Stimulated activated naive CD8-positive, alpha-beta T cell treated with anti-CD3 and anti-CD28 coated beads, Interleukin-15, amount 100 ng/mL, for 72 hours (primary cell): ENCODE measurements around the gene ACMSD.
"Not testable (repeated sequence)": the region's sequence is repeated elsewhere in the genome, so short reads cannot be mapped to it uniquely, and the experiment has no call there.

Experiments used
- ATAC-seq: fragments of 150-1000 bp; cut with Tn5 transposase; 2 replicates; pipeline ENCODE4 v1.10.0; 2021; ENCODE audit warnings: mild to moderate bottlenecking, moderate library complexity
- DNase-seq, 2 donors: peaks; one replicate each; pipeline ENCODE4 v3.0.0; 2021 to 2022
- H3K27ac Mint-ChIP-seq, 2 donors: one replicate each; pipeline ENCODE4 v1.8.0; 2022; ENCODE audit warnings: mild to moderate bottlenecking in 2 of 2, mixed read lengths in 2 of 2, moderate library complexity in 2 of 2
- H3K27me3 Mint-ChIP-seq: one replicate; pipeline ENCODE4 v1.8.0; 2022; ENCODE audit warnings: mixed read lengths
- H3K4me1 Mint-ChIP-seq: one replicate; pipeline ENCODE4 v1.8.0; 2022; ENCODE audit warnings: mild to moderate bottlenecking, mixed read lengths
- H3K4me3 Mint-ChIP-seq, 2 donors: one replicate each; pipeline ENCODE4 v1.8.0; 2022; ENCODE audit warnings: mild to moderate bottlenecking in 2 of 2, mixed read lengths in 2 of 2, moderate library complexity in 1 of 2
- H3K9me3 Mint-ChIP-seq, 2 donors: one replicate each; pipeline ENCODE4 v1.8.0; 2022; ENCODE audit warnings: mixed read lengths in 2 of 2

ACMSD gene

DNA sequence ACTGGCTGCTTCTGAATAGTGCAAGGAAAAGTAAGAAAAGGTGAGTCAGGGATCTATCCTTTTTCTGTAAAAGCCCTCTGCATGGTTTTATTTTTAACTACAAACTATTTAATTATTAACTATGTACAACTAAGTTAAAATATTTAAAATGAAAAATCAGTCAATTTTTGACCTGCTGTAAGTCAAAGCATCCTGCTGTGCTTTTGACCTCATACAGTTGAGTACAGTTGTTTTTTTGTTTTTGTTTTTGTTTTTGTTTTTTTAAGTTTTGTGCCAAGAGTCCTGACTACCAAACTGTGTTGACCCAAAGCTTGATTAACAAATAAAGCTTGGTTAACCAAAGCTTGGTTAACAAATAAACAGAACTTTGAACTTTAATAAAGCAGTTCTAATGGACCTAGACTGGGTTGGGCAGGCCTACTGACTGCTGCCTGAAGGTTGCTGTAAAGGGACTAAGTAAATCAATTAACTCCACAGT, at the start of gene ACMSD:
ACMSD (plus strand) TSS at position 474 of the 478 bp plus-strand sequence. CDS start 67 bp downstream, outside the sequence.
- Mint-ChIP-seq H3K27ac (no peak within 1 kb of the TSS), H3K4me1 (no peaks in the 10 kb centered on the region), H3K4me3 (no peak within 1 kb of the TSS), H3K27me3 (peaks cover 24% of the 10 kb centered on the region), H3K9me3 (peaks cover 15 to 38% of the 10 kb centered on the region in 2 donors)
- DNase-seq (no peak), ATAC-seq (no peak)

DNA sequence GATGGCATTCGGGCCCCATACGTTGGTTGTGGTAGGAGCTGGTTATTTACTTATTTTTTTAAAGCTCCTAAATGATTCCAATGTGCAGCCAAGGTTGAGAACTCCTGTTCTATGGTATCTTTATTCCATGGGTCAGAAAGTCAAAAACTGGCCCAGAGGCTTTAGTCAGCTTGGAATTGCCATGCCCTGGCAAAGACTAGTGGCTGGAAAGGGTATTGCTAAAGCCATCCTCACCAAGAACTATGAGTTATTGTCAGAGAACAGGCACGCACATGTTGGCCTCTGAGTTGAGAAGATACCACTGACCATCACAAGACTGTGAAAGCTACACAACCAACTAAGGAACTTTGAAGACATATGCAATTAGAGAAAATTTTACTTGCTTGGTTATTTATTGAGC, 47.9 kb upstream of the ACMSD start:
- ATAC-seq = no peak
- H3K27me3 Mint-ChIP-seq = no peaks in the 10 kb centered on the region
- H3K4me1 Mint-ChIP-seq = no peaks in the 10 kb centered on the region
- no peak for DNase-seq
- no peak overlapping the region for H3K27ac Mint-ChIP-seq
- no peaks in the 10 kb centered on the region for H3K9me3 Mint-ChIP-seq
- H3K4me3 Mint-ChIP-seq = no peak overlapping the region

DNA sequence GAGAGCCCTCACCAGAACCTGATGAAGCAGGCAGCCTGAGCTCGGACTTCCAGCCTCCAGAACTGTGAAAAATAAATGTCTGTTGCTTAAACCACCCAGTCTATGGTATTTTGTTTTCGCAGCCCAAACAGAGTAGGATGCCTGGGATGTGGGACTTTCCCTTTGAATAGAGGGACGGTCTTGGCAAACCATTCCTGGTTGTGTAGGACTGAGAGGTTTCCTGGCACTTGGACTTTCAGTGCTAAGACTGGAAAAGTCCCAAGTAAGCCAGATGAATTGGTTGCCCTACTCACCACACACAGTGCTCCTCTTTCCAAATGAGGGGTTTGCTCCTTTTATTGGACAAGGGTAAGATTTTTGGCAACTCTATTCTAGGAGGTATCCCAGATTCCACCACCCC, 46.8 kb upstream of the ACMSD start:
- no peak for DNase-seq
- Mint-ChIP-seq H3K9me3 (no peaks in the 10 kb centered on the region), H3K27me3 (no peaks in the 10 kb centered on the region), H3K4me3 (no peak overlapping the region), H3K27ac (no peak overlapping the region), H3K4me1 (no peaks in the 10 kb centered on the region)
- ATAC-seq = no peak

DNA sequence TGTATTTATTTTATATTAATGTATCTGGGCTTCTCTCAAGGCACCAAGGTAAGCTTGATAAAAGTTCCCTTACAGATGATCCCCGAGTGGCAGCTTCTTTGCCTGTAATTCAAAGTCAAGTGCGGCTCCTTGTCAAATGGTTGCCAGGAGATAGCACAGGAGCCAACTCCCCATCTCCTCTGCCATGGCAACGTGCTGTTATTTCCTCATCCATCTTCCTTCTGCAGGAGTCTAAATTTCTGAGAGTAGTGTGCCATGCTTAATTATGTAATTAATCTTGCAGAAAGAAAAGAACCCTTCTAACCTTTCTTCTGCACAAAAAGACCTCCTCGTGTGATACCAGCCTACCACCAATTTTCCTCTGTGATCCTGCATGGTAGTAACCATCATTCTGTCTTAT, 46.2 kb upstream of the ACMSD start:
- Mint-ChIP-seq H3K9me3 (no peaks in the 10 kb centered on the region), H3K27me3 (no peaks in the 10 kb centered on the region), H3K4me1 (no peaks in the 10 kb centered on the region), H3K27ac (no peak overlapping the region), H3K4me3 (no peak overlapping the region)
- DNase-seq (no peak), ATAC-seq (no peak)

DNA sequence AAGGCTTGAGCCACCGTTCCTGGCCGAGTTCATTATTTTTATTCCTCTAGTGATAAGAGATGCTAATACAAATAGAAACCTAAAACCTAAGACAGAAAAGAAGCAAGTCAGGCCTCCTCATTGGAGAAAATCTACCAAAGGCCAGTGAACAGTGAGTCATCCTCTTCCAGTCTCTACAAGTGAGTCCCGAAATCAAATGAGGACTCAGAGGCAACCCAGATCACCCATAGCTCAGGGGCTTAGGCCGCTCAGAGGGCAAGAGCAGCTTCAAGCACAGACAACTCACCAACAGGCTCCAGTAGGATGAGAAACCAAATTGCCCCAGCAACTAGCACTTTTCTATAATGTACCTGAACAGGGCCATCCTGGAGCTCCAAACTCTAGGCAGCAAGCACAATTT, 42.7 kb upstream of the ACMSD start:
- no peak overlapping the region for H3K27ac Mint-ChIP-seq
- DNase-seq = no peak
- no peak overlapping the region for H3K4me3 Mint-ChIP-seq
- H3K9me3 Mint-ChIP-seq = no peaks in the 10 kb centered on the region
- no peaks in the 10 kb centered on the region for H3K27me3 Mint-ChIP-seq
- no peak for ATAC-seq
- no peaks in the 10 kb centered on the region for H3K4me1 Mint-ChIP-seq

DNA sequence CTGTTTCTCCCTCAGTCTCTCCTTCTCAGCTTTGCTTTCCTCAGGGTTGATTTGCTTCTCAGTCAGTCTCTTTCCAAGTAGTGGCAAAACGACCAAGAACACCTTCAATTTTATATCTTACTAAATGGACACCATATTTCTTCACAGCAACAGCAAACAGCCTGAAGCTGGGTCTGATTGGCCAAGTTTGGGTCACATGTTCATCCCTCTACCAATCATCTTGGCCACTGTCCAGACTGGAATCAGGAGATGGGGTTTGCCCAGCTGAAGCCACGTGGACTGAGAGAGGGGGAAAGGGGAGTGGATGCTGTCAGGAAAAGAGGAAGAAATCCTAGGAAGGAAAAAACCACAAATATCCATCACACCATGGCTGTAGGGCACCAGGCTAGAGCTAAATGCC, 42.0 kb upstream of the ACMSD start:
- no peaks in the 10 kb centered on the region for H3K4me1 Mint-ChIP-seq
- no peaks in the 10 kb centered on the region for H3K27me3 Mint-ChIP-seq

DNA sequence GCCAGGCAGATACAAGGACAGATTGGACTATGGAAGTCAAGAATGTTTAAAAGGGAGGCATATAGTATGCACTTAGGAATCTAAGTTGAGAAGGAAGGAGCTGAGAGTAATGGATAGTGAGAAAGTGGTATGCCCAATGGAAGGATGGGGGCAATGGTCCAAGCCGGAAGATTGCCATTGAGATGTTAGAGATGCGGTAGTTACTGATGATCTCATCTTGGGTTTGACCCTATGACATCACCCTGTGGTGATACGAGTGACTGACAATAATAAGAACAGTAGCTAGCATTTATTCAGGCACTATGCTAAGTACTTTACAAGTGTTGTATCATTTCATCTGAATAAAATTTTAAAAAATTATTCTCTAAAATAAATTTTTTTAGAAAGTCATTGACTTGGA, 38.5 kb upstream of the ACMSD start:
- Mint-ChIP-seq H3K27me3 (no peaks in the 10 kb centered on the region), H3K4me1 (peaks cover 5% of the 10 kb centered on the region), H3K27ac (no peak overlapping the region), H3K9me3 (peaks cover 8 to 10% of the 10 kb centered on the region in 2 donors), H3K4me3 (no peak overlapping the region)
- ATAC-seq (no peak), DNase-seq (no peak)

More for the DNA sequence above, 42.0 kb upstream of the ACMSD start:
- Mint-ChIP-seq H3K27ac (no peak overlapping the region), H3K9me3 (no peaks in the 10 kb centered on the region), H3K4me3 (no peak overlapping the region)
- no peak for DNase-seq
- ATAC-seq = no peak

DNA sequence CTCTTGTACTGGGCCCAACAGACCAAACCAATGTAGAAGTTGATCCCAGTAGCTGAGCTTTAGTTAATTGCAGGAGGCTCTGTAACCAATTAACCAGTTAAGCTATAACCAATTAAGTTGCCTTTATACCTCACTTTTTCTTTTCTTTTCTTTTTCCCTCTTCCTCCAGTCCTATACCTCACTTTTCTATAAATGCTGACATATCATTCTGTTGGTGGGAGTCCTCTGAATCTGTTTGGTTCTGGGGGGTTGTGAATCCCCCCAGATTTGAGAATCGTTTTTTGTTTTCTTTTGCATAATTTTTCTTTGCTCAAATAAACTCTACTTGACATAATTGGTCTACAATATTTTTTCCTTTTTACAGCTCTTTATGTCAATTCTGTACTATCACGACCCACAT, 38.1 kb upstream of the ACMSD start:
- Mint-ChIP-seq H3K4me3 (no peak overlapping the region), H3K9me3 (peaks cover 11 to 12% of the 10 kb centered on the region in 2 donors), H3K4me1 (peaks cover 5% of the 10 kb centered on the region), H3K27ac (no peak overlapping the region), H3K27me3 (no peaks in the 10 kb centered on the region)
- DNase-seq (no peak), ATAC-seq (no peak)

DNA sequence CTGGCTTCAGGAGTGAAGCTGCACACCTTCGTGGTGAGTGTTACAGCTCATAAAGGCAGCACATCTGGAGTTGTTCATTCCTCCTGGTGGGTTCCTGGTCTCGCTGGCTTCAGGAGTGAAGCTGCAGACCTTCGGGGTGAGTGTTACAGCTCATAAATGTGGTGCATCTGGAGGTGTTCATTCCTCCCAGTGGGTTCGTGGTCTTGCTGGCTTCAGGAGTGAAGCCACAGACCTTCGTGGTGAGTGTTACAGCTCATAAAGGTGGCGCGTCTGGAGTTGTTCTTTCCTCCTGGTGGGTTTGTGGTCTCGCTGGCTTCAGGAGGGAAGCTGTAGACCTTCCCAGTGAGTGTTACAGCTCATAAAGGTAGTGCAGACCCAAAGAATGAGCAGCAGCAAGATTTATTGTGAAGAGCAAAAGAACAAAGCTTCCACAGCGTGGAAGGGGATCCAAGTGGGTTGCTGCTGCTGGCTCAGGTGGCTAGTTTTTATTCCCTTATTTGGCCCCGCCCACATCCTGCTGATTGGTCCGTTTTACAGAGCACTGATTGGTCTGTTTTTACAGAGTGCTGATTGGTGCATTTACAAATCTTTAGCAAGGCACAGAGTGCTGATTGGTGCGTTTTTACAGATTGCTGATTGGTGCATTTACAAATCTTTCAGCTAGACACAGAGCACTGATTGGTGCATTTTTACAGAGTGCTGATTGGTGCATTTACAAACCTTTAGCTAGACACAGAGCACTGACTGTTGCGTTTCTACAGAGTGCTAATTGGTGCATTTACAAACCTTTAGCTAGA, 34.6 kb upstream of the ACMSD start:
- not testable (repeated sequence) for H3K27me3 Mint-ChIP-seq, H3K4me1 Mint-ChIP-seq, H3K4me3 Mint-ChIP-seq, H3K27ac Mint-ChIP-seq
- ATAC-seq = peak; percentile 28
- peak in 1 of 2 donors; percentile 32 for DNase-seq
- H3K9me3 Mint-ChIP-seq = peaks cover 16 to 26% of the 10 kb centered on the region in 2 donors

DNA sequence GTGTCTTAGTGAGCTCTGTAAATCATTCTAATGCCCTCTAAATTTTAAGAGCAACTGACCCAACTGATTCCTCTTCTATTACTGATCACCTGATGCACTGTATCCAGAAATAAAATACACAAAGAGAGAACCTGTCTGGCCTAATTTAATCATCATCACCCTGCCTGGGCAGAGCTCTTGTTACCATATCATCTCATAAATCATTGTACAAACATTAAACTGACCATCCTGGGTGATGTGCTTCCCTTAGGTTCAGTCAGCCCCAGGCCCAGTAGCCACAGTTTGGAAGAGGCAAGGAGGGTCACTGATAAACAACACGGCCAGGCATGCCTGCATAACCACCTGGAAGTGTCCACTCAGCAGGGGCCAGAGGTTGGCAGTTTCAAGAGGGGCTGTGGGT, 22.7 kb upstream of the ACMSD start:
- no peak for DNase-seq
- Mint-ChIP-seq H3K4me1 (no peaks in the 10 kb centered on the region), H3K27ac (no peak overlapping the region), H3K9me3 (peaks cover 4 to 5% of the 10 kb centered on the region in 2 donors), H3K27me3 (peaks cover 6% of the 10 kb centered on the region), H3K4me3 (no peak overlapping the region)
- no peak for ATAC-seq

DNA sequence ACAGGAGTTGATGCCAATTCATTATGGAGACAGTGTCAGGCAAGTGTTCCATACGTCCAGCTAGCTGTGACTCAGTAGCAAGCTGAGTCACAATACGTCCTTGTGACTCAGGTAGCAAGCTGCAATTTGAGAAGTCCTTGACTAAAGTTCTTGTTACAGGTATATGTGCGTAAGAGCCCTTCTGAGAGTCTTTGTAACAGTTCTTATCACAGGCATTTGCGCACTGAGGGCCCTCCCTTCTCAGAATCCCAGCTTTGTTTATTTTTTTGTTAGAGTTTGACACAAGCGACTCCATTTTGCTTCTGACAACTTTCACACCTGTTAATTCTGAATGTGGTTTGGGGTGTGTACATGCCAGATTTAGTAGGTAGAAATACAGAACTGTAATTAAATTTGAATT, 20.1 kb upstream of the ACMSD start:
- ATAC-seq = no peak
- H3K9me3 Mint-ChIP-seq = no peaks in the 10 kb centered on the region
- H3K4me1 Mint-ChIP-seq = no peaks in the 10 kb centered on the region
- H3K27ac Mint-ChIP-seq = no peak overlapping the region
- H3K4me3 Mint-ChIP-seq = no peak overlapping the region
- peaks cover 17% of the 10 kb centered on the region for H3K27me3 Mint-ChIP-seq
- no peak for DNase-seq

DNA sequence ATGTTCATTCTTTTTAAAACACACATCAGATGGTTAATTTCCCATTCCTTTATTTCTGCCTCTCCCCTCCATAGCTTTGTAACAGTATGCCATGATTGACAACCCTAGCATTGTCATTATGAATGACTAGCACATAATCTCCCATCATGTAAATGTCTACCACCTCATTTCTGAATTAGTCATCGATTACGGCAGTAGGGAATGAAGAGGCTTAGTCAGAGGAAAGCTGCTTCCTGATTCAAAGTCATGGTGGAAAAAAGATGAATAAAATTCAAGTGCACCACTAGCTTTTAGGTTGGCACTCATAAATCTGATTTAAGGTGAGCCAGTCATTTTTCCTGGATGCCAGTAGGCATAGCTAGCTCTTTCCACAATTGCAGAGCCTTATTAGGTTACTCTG, 19.1 kb upstream of the ACMSD start:
- no peak overlapping the region for H3K27ac Mint-ChIP-seq
- H3K27me3 Mint-ChIP-seq = peaks cover 23% of the 10 kb centered on the region
- ATAC-seq = no peak
- no peaks in the 10 kb centered on the region for H3K4me1 Mint-ChIP-seq
- DNase-seq = no peak
- H3K9me3 Mint-ChIP-seq = peaks cover 0 to 4% of the 10 kb centered on the region in 2 donors
- H3K4me3 Mint-ChIP-seq = no peak overlapping the region

DNA sequence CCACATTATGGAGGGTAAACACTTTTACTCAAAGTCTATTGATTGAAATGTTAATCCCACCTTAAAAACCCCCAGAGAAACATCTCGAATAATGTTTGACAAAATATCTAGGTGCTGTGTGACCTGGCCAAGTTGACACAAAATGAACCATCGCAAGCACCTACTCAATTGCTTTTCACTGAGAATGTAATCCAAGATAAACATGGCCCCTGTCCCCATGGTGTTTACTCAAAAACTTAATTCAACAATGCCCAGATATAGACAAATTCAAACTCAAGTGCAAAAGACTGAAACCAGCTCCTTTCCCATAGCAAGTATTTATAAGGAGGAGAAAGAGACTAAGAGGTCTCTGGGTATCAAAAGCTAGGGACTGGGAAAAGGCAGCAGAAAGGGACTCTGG, 15.0 kb upstream of the ACMSD start:
- no peak for ATAC-seq
- DNase-seq = no peak

DNA sequence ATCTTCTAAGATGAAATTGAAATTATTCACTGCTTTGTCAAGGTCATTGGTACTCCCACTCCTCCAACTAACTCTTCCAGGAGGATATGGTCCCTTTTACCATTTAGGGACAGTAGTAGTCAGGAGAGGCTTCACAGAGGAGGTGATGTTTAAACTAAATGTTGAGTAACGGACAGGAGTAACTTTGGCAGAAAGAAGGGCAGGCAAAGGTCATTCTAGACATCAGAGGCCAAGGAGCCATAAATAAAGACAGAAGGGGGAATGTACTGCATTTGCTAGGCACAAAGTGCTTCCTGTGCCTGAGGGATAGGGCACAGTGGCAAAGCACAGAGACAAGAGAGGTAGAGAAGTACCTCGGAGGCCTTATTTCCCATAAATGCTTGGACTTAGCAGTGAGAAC, 14.6 kb upstream of the ACMSD start:
- peaks cover 0 to 7% of the 10 kb centered on the region in 2 donors for H3K9me3 Mint-ChIP-seq

More for the DNA sequence above, 15.0 kb upstream of the ACMSD start:
- Mint-ChIP-seq H3K4me1 (no peaks in the 10 kb centered on the region), H3K27me3 (peaks cover 21% of the 10 kb centered on the region), H3K4me3 (no peak overlapping the region), H3K9me3 (peaks cover 0 to 7% of the 10 kb centered on the region in 2 donors), H3K27ac (no peak overlapping the region)

DNA sequence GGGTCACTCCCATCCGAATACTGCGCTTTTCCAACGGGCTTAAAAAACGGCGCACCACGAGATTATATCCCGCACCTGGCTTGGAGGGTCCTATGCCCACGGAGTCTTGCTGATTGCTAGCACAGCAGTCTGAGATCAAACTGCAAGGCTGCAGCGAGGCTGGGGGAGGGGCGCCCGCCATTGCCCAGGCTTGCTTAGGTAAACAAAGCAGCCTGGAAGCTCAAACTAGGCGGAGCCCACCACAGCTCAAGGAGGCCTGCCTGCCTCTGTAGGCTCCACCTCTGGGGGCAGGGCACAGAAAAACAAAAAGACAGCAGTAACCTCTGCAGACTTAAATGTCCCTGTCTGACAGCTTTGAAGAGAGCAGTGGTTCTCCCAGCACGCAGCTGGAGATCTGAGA, 12.7 kb upstream of the ACMSD start:
- peaks cover 20% of the 10 kb centered on the region for H3K27me3 Mint-ChIP-seq
- not testable (repeated sequence) for H3K9me3 Mint-ChIP-seq, ATAC-seq, H3K27ac Mint-ChIP-seq, H3K4me3 Mint-ChIP-seq, H3K4me1 Mint-ChIP-seq, DNase-seq

More for the DNA sequence above, 14.6 kb upstream of the ACMSD start:
- Mint-ChIP-seq H3K27ac (peak overlapping the region in 1 of 2 donors; percentile 24), H3K27me3 (peaks cover 20% of the 10 kb centered on the region), H3K4me1 (no peaks in the 10 kb centered on the region), H3K4me3 (no peak overlapping the region)
- no peak for ATAC-seq
- DNase-seq = no peak

DNA sequence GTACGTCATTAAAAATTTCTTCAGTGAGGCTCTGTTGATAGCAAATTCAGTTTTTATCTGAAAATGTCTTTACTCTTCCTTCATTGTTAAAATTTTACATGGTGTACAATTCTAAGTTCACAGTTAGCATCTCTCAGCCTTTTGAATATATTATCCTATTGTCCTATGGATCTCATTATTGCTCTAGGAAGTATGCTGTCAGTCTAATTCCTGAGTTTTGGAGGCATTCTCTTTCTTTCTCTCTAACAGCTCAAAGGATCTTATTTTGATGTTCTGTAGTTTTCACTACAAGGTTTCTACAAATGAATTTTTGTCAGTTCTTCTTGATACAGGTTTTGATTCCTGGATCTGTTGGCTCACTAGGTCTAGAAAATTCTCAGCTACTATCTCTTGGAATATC, 2.9 kb upstream of the ACMSD start:
- H3K27me3 Mint-ChIP-seq = peaks cover 16% of the 10 kb centered on the region
- peaks cover 15 to 38% of the 10 kb centered on the region in 2 donors for H3K9me3 Mint-ChIP-seq
- no peak overlapping the region for H3K27ac Mint-ChIP-seq
- no peak overlapping the region for H3K4me3 Mint-ChIP-seq
- ATAC-seq (no peak), DNase-seq (no peak)
- no peaks in the 10 kb centered on the region for H3K4me1 Mint-ChIP-seq

DNA sequence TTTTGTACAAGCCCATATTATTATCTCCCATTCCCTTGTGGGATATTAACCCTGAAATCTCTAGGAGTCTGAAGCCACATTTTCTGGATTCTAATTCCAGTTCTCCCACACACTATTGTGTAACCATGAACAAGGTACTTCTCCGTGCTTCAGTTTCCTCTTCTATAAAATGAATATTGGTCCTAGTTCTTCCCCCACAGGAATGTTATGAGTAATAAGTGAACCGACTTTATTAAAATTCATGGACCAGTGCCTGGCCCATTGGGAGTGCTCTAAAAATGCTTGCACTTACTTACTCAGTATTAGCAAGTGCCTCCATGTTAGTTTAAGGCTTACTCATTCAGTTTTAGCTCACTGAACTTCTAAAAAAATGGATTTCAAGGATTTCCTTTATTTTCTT, 1.4 kb upstream of the ACMSD start:
- Mint-ChIP-seq H3K27me3 (peaks cover 16% of the 10 kb centered on the region), H3K27ac (no peak overlapping the region), H3K4me3 (no peak overlapping the region), H3K4me1 (no peaks in the 10 kb centered on the region), H3K9me3 (peaks cover 15 to 38% of the 10 kb centered on the region in 2 donors)
- DNase-seq (no peak), ATAC-seq (no peak)
